LNCaP clone FGC (cell line): Measurements from ENCODE around the gene HOXC13.

Source experiments
- DNase-seq: peaks from one replicate; pipeline ENCODE4 v3.0.0-alpha.2; 2011; ENCODE audit warnings: low read depth
- H3K4me3 ChIP-seq: 2 replicates; pipeline ENCODE4 v1.5.1; 2011; ENCODE audit warnings: mild to moderate bottlenecking, low read depth, low read length, control low read depth
- TF ChIP-seq, protein P1 (sequence below): IDR thresholded peaks from 2 replicates; pipeline ENCODE4 v1.5.1; 2012; ENCODE audit warnings: mild to moderate bottlenecking; ENCODE audit not compliant: control insufficient read depth, insufficient read depth; ENCODE audit errors: extremely low read depth

HOXC13 gene

DNA sequence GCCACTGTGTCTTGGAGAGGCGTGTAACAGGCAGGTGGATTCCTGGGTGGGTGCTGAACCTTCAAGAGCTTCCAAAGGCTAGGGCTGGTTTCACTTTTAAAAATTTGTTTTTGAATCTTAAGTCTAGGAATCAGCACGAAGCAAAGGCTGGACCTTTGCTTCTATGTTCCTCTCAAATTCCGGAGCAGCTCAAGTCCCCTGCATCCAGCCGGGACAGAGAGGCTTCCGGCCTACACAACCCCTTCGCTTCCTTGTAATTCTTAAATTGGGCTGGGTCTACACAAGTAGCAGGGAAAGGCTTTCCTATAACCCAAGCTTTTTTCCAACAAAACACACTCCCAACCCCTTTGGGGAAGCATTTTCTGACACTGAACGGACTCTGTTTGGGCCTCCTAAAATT, 24.4 kb downstream of the HOXC13 start:
- no peak for DNase-seq
- TF ChIP-seq, protein P1, sequence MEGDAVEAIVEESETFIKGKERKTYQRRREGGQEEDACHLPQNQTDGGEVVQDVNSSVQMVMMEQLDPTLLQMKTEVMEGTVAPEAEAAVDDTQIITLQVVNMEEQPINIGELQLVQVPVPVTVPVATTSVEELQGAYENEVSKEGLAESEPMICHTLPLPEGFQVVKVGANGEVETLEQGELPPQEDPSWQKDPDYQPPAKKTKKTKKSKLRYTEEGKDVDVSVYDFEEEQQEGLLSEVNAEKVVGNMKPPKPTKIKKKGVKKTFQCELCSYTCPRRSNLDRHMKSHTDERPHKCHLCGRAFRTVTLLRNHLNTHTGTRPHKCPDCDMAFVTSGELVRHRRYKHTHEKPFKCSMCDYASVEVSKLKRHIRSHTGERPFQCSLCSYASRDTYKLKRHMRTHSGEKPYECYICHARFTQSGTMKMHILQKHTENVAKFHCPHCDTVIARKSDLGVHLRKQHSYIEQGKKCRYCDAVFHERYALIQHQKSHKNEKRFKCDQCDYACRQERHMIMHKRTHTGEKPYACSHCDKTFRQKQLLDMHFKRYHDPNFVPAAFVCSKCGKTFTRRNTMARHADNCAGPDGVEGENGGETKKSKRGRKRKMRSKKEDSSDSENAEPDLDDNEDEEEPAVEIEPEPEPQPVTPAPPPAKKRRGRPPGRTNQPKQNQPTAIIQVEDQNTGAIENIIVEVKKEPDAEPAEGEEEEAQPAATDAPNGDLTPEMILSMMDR: no peak
- no peak overlapping the region for H3K4me3 ChIP-seq

- H3K4me3 ChIP-seq: no peak overlapping the region
- DNase-seq: no peak
- TF ChIP-seq, protein P1: no peak
Observed at GRCh38 chr12:53963434-53964314, 25.0 kb downstream of the HOXC13 start.

- no peak for DNase-seq
- TF ChIP-seq, protein P1: no peak
Observed at GRCh38 chr12:53964315-53964713, 25.7 kb downstream of the HOXC13 start.

GRCh38 chr12:53965281-53966084, 26.9 kb downstream of the HOXC13 start:
- no peak for DNase-seq
- TF ChIP-seq, protein P1: no peak
- H3K4me3 ChIP-seq: no peak overlapping the region

More at GRCh38 chr12:53964315-53964713, 25.7 kb downstream of the HOXC13 start:
- H3K4me3 ChIP-seq: no peak overlapping the region

- DNase-seq: no peak
- TF ChIP-seq, protein P1: no peak
- H3K4me3 ChIP-seq: no peak overlapping the region
Observed at GRCh38 chr12:53966085-53966384, 27.4 kb downstream of the HOXC13 start.

- TF ChIP-seq, protein P1: no peak
- H3K4me3 ChIP-seq: no peak overlapping the region
- DNase-seq: no peak
Observed at GRCh38 chr12:53966385-53967133, 27.9 kb downstream of the HOXC13 start.
